Measurements from ENCODE around the gene BCL11A. TPM values are rescaled to one million over a fixed set of nuclear protein-coding genes. Genes with fewer than 3 reads are reported as not detected.

BCL11A gene
- total RNA-seq, 2 experiments from 2014 or later = 0.03 TPM; not detected in 1

DNA sequence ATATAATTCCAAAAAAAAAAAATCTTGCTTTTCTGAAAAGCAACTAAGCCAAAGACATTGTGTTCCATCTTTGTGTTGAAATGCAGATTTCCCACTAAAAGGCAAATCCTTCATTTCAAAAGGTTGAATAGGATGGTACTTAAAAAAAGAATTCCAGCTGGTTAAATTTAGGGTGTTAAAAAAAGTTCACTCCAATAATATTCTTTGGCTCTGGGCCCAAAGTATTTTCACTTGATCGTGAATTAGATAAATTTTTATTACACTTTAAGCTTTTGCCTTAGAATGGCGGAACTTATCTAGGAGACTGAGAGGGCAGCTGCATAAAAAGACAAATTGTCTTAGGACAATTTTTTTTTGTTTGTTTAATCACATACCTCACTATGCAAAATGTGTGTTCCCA is 79.2 kb downstream of the BCL11A start:
- Mint-ChIP-seq H3K4me3 (no peak overlapping the region), H3K36me3 (ENCODE audit: low read depth) (no peaks in the 10 kb centered on the region), H3K4me1 (ENCODE audit: low read depth) (no peaks in the 10 kb centered on the region), H3K9me3 (ENCODE audit: insufficient read depth) (no peaks in the 10 kb centered on the region), H3K27ac (no peak overlapping the region), H3K27me3 (ENCODE audit: low read depth) (peaks cover 4% of the 10 kb centered on the region)
- ChIA-PET POLR2A (no interaction called here), CTCF (no interaction called here)
- ATAC-seq = no peak
- no peak for DNase-seq

DNA sequence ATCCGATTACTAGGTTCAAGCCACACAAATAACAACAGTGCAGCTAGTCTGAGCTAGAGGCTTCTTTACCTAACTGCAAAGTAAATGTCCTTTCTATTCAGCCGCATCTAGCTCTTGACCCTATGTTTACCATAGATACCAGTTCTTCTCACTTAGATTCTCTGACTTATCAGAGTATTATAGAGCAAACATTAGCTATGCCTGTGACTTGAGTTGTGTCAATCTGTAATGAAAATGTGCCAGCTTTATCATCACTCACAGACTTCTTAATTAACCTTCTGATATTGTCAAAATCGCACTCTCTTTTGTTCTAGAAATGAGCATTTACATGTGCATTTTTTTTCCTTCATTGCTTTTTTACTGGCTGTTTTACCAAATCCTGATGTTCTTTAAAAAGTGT is 79.9 kb downstream of the BCL11A start:
- Mint-ChIP-seq H3K27me3 (ENCODE audit: low read depth) (peaks cover 4% of the 10 kb centered on the region), H3K4me3 (no peak overlapping the region), H3K27ac (no peak overlapping the region), H3K9me3 (ENCODE audit: insufficient read depth) (no peaks in the 10 kb centered on the region), H3K4me1 (ENCODE audit: low read depth) (no peaks in the 10 kb centered on the region), H3K36me3 (ENCODE audit: low read depth) (no peaks in the 10 kb centered on the region)
- DNase-seq = no peak
- ChIA-PET CTCF (no interaction called here), POLR2A (no interaction called here)
- no peak for ATAC-seq

DNA sequence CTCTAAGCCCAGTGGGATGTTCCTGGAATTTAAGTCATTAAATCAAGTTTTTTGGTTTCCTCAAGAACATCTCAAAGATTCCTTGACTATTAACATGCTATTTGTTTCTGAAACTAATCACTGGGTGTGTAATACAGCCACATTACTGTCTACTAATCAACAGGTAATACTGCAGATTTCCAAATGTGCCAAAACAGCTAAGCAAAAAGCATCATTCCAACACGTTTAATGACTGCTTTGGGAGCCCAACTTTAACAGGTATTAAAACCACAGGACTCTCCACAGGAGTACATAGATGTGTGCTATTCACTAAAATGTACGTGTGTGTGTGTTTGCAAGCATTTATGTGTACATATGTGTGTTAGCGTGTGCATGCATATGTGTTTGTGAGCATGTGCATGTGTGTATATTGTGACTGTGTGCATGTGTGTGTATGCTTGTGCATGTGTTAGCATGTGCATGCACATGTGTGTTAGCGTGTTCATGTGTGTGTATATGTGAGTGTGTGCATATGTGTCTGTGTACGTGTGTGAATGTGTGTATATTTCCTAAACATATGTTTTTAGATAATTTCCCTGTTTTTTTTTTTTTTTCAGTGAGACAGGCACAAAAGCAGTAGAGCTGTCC is 80.7 kb downstream of the BCL11A start:
- ChIA-PET CTCF (no interaction called here), POLR2A (no interaction called here)
- no peak overlapping the region for H3K4me3 Mint-ChIP-seq
- H3K27ac Mint-ChIP-seq = no peak overlapping the region
- no peaks in the 10 kb centered on the region for H3K9me3 Mint-ChIP-seq (ENCODE audit: insufficient read depth)
- H3K27me3 Mint-ChIP-seq (ENCODE audit: low read depth) = peaks cover 4% of the 10 kb centered on the region
- DNase-seq = no peak
- no peaks in the 10 kb centered on the region for H3K36me3 Mint-ChIP-seq (ENCODE audit: low read depth)
- no peak for ATAC-seq
- H3K4me1 Mint-ChIP-seq (ENCODE audit: low read depth) = no peaks in the 10 kb centered on the region

DNA sequence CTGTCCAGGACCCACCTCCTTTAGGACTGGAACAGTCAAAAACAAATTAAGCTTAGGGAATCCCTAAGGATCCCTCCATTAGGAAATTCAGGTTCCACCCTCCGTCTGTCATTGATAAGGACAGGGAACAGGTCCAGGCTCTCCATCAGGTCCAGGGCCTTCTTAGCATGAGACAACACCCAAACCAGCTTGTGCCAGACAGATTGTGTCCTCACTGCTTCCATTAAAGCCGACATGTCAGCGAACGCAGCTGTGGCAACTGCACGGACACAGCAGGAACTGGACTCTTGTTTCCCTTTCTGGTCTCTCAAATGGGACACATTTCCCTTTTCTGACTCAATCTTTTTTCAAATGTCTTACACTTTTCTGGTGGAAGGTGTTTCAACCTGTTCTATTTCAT is 81.4 kb downstream of the BCL11A start:
- ChIA-PET POLR2A (no interaction called here), CTCF (no interaction called here)
- Mint-ChIP-seq H3K9me3 (ENCODE audit: insufficient read depth) (no peaks in the 10 kb centered on the region), H3K4me1 (ENCODE audit: low read depth) (no peaks in the 10 kb centered on the region), H3K36me3 (ENCODE audit: low read depth) (no peaks in the 10 kb centered on the region), H3K4me3 (no peak overlapping the region), H3K27me3 (ENCODE audit: low read depth) (peaks cover 4% of the 10 kb centered on the region), H3K27ac (no peak overlapping the region)
- no peak for ATAC-seq
- DNase-seq = no peak

DNA sequence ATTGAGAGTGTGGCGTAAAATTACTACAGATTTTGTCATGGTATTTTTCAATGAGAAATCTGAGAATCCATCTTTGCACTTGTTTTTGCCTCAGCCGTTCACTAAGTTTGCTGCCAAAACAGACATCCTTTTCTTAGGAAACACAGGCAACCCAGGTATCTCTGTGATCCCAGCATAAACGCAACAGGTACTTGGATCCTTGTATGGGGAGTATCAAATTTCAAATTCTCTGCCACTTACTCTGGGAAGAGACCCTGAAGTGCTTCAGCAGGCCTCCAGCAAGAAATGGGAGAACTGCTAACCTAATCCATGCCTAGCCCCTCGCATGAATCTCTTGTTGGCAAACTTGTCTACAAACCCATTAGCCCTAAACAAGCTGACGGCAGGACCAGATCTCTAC is 83.1 kb downstream of the BCL11A start:
- Mint-ChIP-seq H3K36me3 (ENCODE audit: low read depth) (no peaks in the 10 kb centered on the region), H3K4me1 (ENCODE audit: low read depth) (no peaks in the 10 kb centered on the region), H3K27me3 (ENCODE audit: low read depth) (peaks cover 4% of the 10 kb centered on the region), H3K9me3 (ENCODE audit: insufficient read depth) (no peaks in the 10 kb centered on the region), H3K27ac (no peak overlapping the region), H3K4me3 (no peak overlapping the region)
- DNase-seq (no peak), ATAC-seq (no peak)
- POLR2A ChIA-PET = no interaction called here
- CTCF ChIA-PET = no interaction called here

DNA sequence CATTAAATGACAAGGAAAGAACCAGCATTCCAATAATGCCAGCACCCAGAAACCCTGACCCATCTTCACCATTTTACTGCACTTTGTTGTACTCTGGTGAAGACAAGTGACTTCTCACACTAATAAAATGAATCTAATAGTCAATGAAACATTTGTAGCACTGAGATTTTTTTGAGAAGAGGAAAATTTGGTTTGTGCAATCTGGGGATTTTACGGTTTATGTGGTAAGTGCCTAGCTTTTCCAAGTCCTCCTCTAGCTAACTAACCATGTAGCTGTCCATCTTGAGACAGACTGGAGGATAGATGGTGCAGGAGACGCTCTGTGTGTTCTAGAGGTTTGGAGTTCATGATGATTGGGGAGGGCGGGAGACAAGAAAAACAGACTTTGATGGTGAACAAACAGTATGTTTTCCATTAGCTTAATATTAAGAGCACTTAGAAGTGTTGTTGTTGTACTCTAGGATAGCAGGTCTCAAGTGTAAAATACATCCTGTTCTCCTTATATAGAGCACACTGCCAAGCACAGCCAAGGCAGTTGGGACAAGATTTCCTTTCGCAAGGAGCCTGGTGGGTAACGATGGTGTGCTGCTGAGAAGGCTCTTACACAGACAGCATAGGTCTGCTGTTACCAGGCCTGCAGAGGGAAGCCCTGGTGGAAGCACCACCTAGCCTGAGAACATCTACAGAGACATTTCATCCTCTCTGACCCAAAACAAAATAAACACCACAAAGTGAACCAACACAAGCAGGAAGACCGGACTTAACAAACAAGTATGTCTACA is 83.7 kb downstream of the BCL11A start:
- no peak overlapping the region for H3K27ac Mint-ChIP-seq
- no peak for ATAC-seq
- CTCF ChIA-PET = no interaction called here

DNA sequence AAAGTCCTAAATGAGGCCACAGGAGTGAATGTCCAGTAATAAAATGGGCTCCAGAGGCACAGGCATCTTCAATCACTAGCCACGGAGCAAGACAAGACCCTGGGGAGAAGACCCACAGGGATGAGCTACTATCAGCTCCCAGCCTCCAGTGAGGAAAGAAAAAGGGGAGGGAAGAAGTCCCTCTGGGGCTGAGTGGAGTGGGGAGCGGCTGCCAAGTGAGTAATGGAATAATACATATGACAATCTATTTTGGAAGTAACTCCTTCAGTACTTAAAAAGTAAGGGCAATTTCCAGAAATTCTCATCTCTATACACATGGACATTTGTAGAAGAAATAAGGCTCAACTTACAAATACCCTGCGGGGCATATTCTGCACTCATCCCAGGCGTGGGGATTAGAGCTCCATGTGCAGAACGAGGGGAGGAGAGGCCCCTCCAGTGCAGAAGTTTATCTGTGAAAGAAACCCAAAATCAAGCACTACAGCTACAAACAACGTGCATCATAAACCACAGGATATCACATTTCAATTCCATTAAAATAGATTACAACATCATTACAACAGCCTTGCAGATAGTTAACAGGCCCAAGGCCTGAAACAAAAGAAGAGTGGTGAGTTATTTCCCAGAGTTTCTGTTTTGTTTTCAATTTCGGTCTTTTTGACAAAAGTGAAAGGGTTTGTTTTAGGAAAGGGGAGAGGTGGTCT is 84.9 kb downstream of the BCL11A start:
- ChIA-PET CTCF (no interaction called here), POLR2A (interaction anchor here (0.7 kb wide), 1 partner anchor 138 kb away, joined by 3 read pairs; no protein-coding TSS in a partner anchor)
- H3K4me3 Mint-ChIP-seq = no peak overlapping the region
- no peaks in the 10 kb centered on the region for H3K36me3 Mint-ChIP-seq (ENCODE audit: low read depth)
- H3K4me1 Mint-ChIP-seq (ENCODE audit: low read depth) = no peaks in the 10 kb centered on the region
- H3K9me3 Mint-ChIP-seq (ENCODE audit: insufficient read depth) = no peaks in the 10 kb centered on the region
- no peak overlapping the region for H3K27ac Mint-ChIP-seq
- no peak for ATAC-seq
- no peak for DNase-seq
- H3K27me3 Mint-ChIP-seq (ENCODE audit: low read depth) = no peaks in the 10 kb centered on the region

More for the DNA sequence above, 83.7 kb downstream of the BCL11A start:
- Mint-ChIP-seq H3K9me3 (ENCODE audit: insufficient read depth) (no peaks in the 10 kb centered on the region), H3K4me3 (no peak overlapping the region), H3K36me3 (ENCODE audit: low read depth) (no peaks in the 10 kb centered on the region), H3K4me1 (ENCODE audit: low read depth) (no peaks in the 10 kb centered on the region), H3K27me3 (ENCODE audit: low read depth) (peaks cover 2% of the 10 kb centered on the region)
- no peak for DNase-seq
- POLR2A ChIA-PET = no interaction called here

DNA sequence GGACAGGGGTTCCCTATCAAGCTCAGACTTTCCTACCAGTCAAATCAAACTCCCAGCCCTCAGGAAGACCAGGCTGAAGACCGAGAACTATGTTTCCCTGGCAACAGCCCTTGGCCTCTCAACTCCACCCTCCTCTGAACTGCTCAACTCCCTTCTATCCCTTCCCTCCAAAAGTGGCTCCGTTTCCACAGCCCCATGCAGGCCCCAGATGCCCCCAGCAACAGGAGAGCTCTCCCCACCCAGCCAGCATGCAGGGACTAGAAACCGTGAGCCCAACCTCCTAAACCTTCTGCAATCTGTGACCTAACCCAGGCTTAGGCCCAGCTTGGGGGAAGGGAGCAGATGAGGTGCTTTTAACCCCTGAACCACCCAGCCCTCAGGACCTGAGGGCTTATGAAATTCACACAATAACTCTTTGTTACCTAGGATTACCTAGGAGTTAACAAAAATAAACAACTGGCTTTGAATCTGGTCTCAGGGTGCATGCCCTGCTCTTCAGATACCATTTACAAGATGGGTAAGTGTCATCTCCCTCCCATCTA is 87.2 kb downstream of the BCL11A start:
- Mint-ChIP-seq H3K36me3 (ENCODE audit: low read depth) (no peaks in the 10 kb centered on the region), H3K4me3 (no peak overlapping the region), H3K4me1 (ENCODE audit: low read depth) (no peaks in the 10 kb centered on the region), H3K27me3 (ENCODE audit: low read depth) (no peaks in the 10 kb centered on the region), H3K27ac (no peak overlapping the region), H3K9me3 (ENCODE audit: insufficient read depth) (no peaks in the 10 kb centered on the region)
- DNase-seq (no peak), ATAC-seq (no peak)
- ChIA-PET POLR2A (interaction anchor here (0.6 kb wide), 1 partner anchor 480 kb away, joined by 4 read pairs; no protein-coding TSS in a partner anchor), CTCF (no interaction called here)

DNA sequence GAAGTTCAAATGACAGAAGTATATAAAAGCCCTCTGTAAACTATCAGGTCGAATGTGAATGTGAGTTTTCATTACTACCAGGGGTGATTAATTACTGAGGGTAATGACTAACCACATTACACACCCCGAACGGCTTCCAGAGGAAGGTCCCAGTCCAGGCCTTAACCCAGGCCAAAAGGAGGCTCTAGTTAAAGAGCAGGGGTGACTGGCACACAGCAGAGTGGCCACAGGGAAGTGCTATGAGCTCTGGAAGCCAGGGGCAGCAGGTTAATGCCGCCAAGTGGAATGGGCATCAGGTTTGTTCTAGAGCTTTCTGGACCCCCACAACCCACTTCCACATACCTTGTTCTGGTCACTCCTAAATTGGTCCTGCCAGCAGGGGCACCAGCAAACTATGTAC is 87.7 kb downstream of the BCL11A start:
- ChIA-PET POLR2A (no interaction called here), CTCF (no interaction called here)
- Mint-ChIP-seq H3K36me3 (ENCODE audit: low read depth) (no peaks in the 10 kb centered on the region), H3K27me3 (ENCODE audit: low read depth) (no peaks in the 10 kb centered on the region), H3K4me1 (ENCODE audit: low read depth) (no peaks in the 10 kb centered on the region), H3K27ac (no peak overlapping the region), H3K9me3 (ENCODE audit: insufficient read depth) (no peaks in the 10 kb centered on the region), H3K4me3 (no peak overlapping the region)
- no peak for ATAC-seq
- DNase-seq = no peak

DNA sequence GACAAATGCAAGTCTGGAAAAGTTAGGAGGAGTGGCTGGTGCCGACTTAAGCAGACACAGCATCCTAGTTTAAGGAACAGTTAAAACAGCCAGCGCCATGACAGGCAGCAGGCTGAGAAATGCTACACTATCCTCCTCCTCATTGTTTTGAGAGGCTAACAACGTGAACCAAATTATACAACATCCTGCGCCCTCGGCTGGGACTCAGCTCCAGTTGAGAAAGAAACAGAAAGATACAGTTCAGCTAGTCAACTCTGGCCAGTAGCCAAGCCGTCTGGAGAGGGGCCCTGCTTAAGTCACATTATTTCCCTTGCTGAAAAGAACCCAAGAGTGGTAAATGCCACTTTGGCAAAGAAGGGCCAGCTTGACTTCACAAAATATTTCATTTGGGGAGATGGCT is 90.2 kb downstream of the BCL11A start:
- no peaks in the 10 kb centered on the region for H3K9me3 Mint-ChIP-seq (ENCODE audit: insufficient read depth)
- H3K36me3 Mint-ChIP-seq (ENCODE audit: low read depth) = no peaks in the 10 kb centered on the region
- ATAC-seq = no peak
- POLR2A ChIA-PET = no interaction called here
- no peaks in the 10 kb centered on the region for H3K27me3 Mint-ChIP-seq (ENCODE audit: low read depth)
- H3K4me1 Mint-ChIP-seq (ENCODE audit: low read depth) = no peaks in the 10 kb centered on the region
- CTCF ChIA-PET = no interaction called here
- no peak overlapping the region for H3K27ac Mint-ChIP-seq
- DNase-seq = no peak
- no peak overlapping the region for H3K4me3 Mint-ChIP-seq

DNA sequence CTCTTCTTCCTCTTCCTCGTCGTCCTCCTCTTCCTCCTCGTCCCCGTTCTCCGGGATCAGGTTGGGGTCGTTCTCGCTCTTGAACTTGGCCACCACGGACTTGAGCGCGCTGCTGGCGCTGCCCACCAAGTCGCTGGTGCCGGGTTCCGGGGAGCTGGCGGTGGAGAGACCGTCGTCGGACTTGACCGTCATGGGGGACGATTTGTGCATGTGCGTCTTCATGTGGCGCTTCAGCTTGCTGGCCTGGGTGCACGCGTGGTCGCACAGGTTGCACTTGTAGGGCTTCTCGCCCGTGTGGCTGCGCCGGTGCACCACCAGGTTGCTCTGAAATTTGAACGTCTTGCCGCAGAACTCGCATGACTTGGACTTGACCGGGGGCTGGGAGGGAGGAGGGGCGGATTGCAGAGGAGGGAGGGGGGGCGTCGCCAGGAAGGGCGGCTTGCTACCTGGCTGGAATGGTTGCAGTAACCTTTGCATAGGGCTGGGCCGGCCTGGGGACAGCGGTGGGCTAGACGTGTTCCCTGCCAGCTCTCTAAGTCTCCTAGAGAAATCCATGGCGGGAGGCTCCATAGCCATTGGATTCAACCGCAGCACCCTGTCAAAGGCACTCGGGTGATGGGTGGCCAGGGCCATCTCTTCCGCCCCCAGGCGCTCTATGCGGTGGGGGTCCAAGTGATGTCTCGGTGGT is 91.9 kb downstream of the BCL11A start:
- POLR2A ChIA-PET = no interaction called here
- H3K36me3 Mint-ChIP-seq (ENCODE audit: low read depth) = no peaks in the 10 kb centered on the region
- no peaks in the 10 kb centered on the region for H3K4me1 Mint-ChIP-seq (ENCODE audit: low read depth)
- CTCF ChIA-PET = no interaction called here
- ATAC-seq (no peak), DNase-seq (no peak)
- H3K9me3 Mint-ChIP-seq (ENCODE audit: insufficient read depth) = no peaks in the 10 kb centered on the region
- peaks cover 1% of the 10 kb centered on the region for H3K27me3 Mint-ChIP-seq (ENCODE audit: low read depth)
- no peak overlapping the region for H3K27ac Mint-ChIP-seq
- H3K4me3 Mint-ChIP-seq = no peak overlapping the region
